ENCODE measurements around the gene EPN1. TPM values are rescaled to one million over a fixed set of nuclear protein-coding genes. Genes with fewer than 3 reads are reported as not detected.

Gene EPN1
- total RNA-seq, 1 donor from 2014 or later, result 65.2 TPM

GRCh38 chr19:55663846-55664536, 11.0 kb upstream of the EPN1 start:
- H3K27me3 Mint-ChIP-seq, result no peaks in the 10 kb centered on the region
- no peak for DNase-seq

GRCh38 chr19:55666343-55667005, 8.6 kb upstream of the EPN1 start:
- DNase-seq (no peak), ATAC-seq (ENCODE audit: low read depth) (no peak)
- H3K36me3 Mint-ChIP-seq (ENCODE audit: low read depth), result peaks cover 89% of the 10 kb centered on the region
- H3K27me3 Mint-ChIP-seq, result no peaks in the 10 kb centered on the region
- H3K9me3 Mint-ChIP-seq, result no peaks in the 10 kb centered on the region
- H3K4me3 Mint-ChIP-seq, result no peak overlapping the region
- ChIA-PET POLR2A (interaction anchor here (0.8 to 2.2 kb wide), 2 partner anchors 9 to 12 kb away, joined by 3 to 5 read pairs; no protein-coding TSS in a partner anchor), CTCF (no interaction called here)
- no peak overlapping the region for H3K27ac Mint-ChIP-seq
- H3K4me1 Mint-ChIP-seq, result peaks cover 21% of the 10 kb centered on the region
- intact Hi-C loops (cut with micrococcal nuclease), result no loop called here
- TF ChIP-seq CTCF (IDR thresholded peaks at IDR 0.05), result no peak

More at GRCh38 chr19:55663846-55664536, 11.0 kb upstream of the EPN1 start:
- Mint-ChIP-seq H3K9me3 (no peaks in the 10 kb centered on the region), H3K4me3 (no peak overlapping the region), H3K27ac (no peak overlapping the region), H3K4me1 (peaks cover 21% of the 10 kb centered on the region), H3K36me3 (ENCODE audit: low read depth) (peaks cover 87% of the 10 kb centered on the region)
- intact Hi-C loops (cut with micrococcal nuclease), result no loop called here
- TF ChIP-seq CTCF (IDR thresholded peaks at IDR 0.05), result no peak
- POLR2A ChIA-PET, result interaction anchor here (0.8 to 1.1 kb wide), 2 partner anchors 10 kb away, joined by 3 to 10 read pairs; partner anchors contain the start of gene U2AF2
- ATAC-seq (ENCODE audit: low read depth), result no peak
- CTCF ChIA-PET, result no interaction called here

- POLR2A ChIA-PET, result interaction anchor here (0.7 to 2.2 kb wide), 3 partner anchors 8 to 158 kb away, joined by 3 to 6 read pairs (median 5); no protein-coding TSS in a partner anchor
- CTCF ChIA-PET, result no interaction called here
- intact Hi-C loops (cut with micrococcal nuclease), result no loop called here
- TF ChIP-seq CTCF (IDR thresholded peaks at IDR 0.05), result no peak
- peaks cover 88% of the 10 kb centered on the region for H3K36me3 Mint-ChIP-seq (ENCODE audit: low read depth)
- peaks cover 21% of the 10 kb centered on the region for H3K4me1 Mint-ChIP-seq
- no peak for DNase-seq
- no peak overlapping the region for H3K4me3 Mint-ChIP-seq
- H3K27ac Mint-ChIP-seq, result no peak overlapping the region
- no peaks in the 10 kb centered on the region for H3K9me3 Mint-ChIP-seq
- no peak for ATAC-seq (ENCODE audit: low read depth)
- H3K27me3 Mint-ChIP-seq, result no peaks in the 10 kb centered on the region
Observed at GRCh38 chr19:55667006-55667381, 8.0 kb upstream of the EPN1 start.

- POLR2A ChIA-PET, result interaction anchor here (0.7 to 2.2 kb wide), 3 partner anchors 9 to 158 kb away, joined by 3 to 6 read pairs (median 5); no protein-coding TSS in a partner anchor
- no peaks in the 10 kb centered on the region for H3K9me3 Mint-ChIP-seq
- no peak for TF ChIP-seq CTCF (IDR thresholded peaks at IDR 0.05)
- H3K27ac Mint-ChIP-seq, result no peak overlapping the region
- H3K27me3 Mint-ChIP-seq, result no peaks in the 10 kb centered on the region
- ATAC-seq (ENCODE audit: low read depth), result no peak
- DNase-seq, result no peak
- CTCF ChIA-PET, result interaction anchor here (1.6 kb wide), 1 partner anchor 35 kb away, joined by 4 read pairs; no protein-coding TSS in a partner anchor
- no peak overlapping the region for H3K4me3 Mint-ChIP-seq
- H3K36me3 Mint-ChIP-seq (ENCODE audit: low read depth), result peaks cover 89% of the 10 kb centered on the region
- intact Hi-C loops (cut with micrococcal nuclease), result no loop called here
- H3K4me1 Mint-ChIP-seq, result peaks cover 25% of the 10 kb centered on the region
Observed at GRCh38 chr19:55667511-55667910, 7.5 kb upstream of the EPN1 start.

- CTCF ChIA-PET, result interaction anchor here (1.6 kb wide), 1 partner anchor 35 kb away, joined by 4 read pairs; no protein-coding TSS in a partner anchor
- no peak for TF ChIP-seq CTCF (IDR thresholded peaks at IDR 0.05)
- Mint-ChIP-seq H3K9me3 (no peaks in the 10 kb centered on the region), H3K27me3 (no peaks in the 10 kb centered on the region), H3K4me3 (no peak overlapping the region), H3K36me3 (ENCODE audit: low read depth) (peaks cover 85% of the 10 kb centered on the region), H3K27ac (no peak overlapping the region), H3K4me1 (peaks cover 22% of the 10 kb centered on the region)
- intact Hi-C loops (cut with micrococcal nuclease), result no loop called here
- POLR2A ChIA-PET, result interaction anchor here (0.7 to 2.2 kb wide), 2 partner anchors 11 to 159 kb away, joined by 3 to 5 read pairs; no protein-coding TSS in a partner anchor
- DNase-seq, result no peak
- ATAC-seq (ENCODE audit: low read depth), result no peak
Observed at GRCh38 chr19:55667958-55668357, 7.1 kb upstream of the EPN1 start.

Data from activated B cell treated with CpG ODN at 0.5 μM for 24 hours (primary cell).